Neuronal stem cell (in vitro differentiated cells): ENCODE data around the gene OBP2A.

Experiments
- DNase-seq: peaks from one replicate; pipeline ENCODE4 v3.0.0-alpha.2; 2013; ENCODE audit warnings: low spot score
- H2AFZ ChIP-seq: one replicate; pipeline ENCODE4 v1.6.1; 2013; ENCODE audit warnings: mild to moderate bottlenecking, low read length, inconsistent platforms
- H2AK5ac ChIP-seq: 2 replicates; pipeline ENCODE4 v1.6.1; 2013; ENCODE audit warnings: low read depth, mild to moderate bottlenecking, inconsistent platforms, low read length, moderate library complexity, mixed read lengths
- H2BK120ac ChIP-seq: 2 replicates; pipeline ENCODE4 v1.6.1; 2013; ENCODE audit warnings: low read depth, mild to moderate bottlenecking, inconsistent platforms, low read length, moderate library complexity, mixed read lengths
- H2BK12ac ChIP-seq: one replicate; pipeline ENCODE4 v1.6.1; 2013; ENCODE audit warnings: low read length, inconsistent platforms
- H2BK15ac ChIP-seq: 2 replicates; pipeline ENCODE4 v1.6.1; 2013; ENCODE audit warnings: mild to moderate bottlenecking, low read length, inconsistent platforms, mixed read lengths
- H2BK5ac ChIP-seq: one replicate; pipeline ENCODE4 v1.6.1; 2013; ENCODE audit warnings: inconsistent platforms, mild to moderate bottlenecking, low read length, moderate library complexity
- H3K14ac ChIP-seq: one replicate; pipeline ENCODE4 v1.6.1; 2013; ENCODE audit warnings: low read length, inconsistent platforms
- H3K18ac ChIP-seq: 2 replicates; pipeline ENCODE4 v1.6.1; 2013; ENCODE audit warnings: low read length, inconsistent platforms
- H3K23ac ChIP-seq: 2 replicates; pipeline ENCODE4 v1.6.1; 2013; ENCODE audit warnings: low read depth, mild to moderate bottlenecking, mixed read lengths, low read length, inconsistent platforms; ENCODE audit not compliant: poor library complexity
- H3K27ac ChIP-seq: replicated peaks from 3 replicates; pipeline ENCODE4 v1.5.1; 2013; ENCODE audit warnings: low read length, inconsistent platforms
- H3K27me3 ChIP-seq, 3 experiments: 2 replicates each; pipeline ENCODE4 v1.6.1; 2013; ENCODE audit warnings: low read length in 3 of 3, mild to moderate bottlenecking in 2 of 3, inconsistent platforms in 1 of 3, low read depth in 1 of 3, mixed read lengths in 1 of 3, moderate library complexity in 1 of 3; ENCODE audit not compliant: control insufficient read depth in 3 of 3, insufficient read depth in 3 of 3
- H3K36me3 ChIP-seq, 2 donors: replicated peaks in 1 of 2; 2 replicates each; pipeline ENCODE4 v1.6.1; 2013; ENCODE audit warnings: low read length in 2 of 2; ENCODE audit not compliant: control insufficient read depth in 2 of 2, insufficient read depth in 2 of 2
- H3K4ac ChIP-seq: 2 replicates; pipeline ENCODE4 v1.6.1; 2013; ENCODE audit warnings: inconsistent platforms, mild to moderate bottlenecking, low read length, moderate library complexity
- H3K4me1 ChIP-seq, 2 donors: 1 replicate in 1 of 2; 2 replicates in 1 of 2; pipeline ENCODE4 v1.6.1; 2013; ENCODE audit warnings: low read length in 2 of 2, low read depth in 1 of 2; ENCODE audit not compliant: control insufficient read depth in 2 of 2, insufficient read depth in 1 of 2
- H3K4me2 ChIP-seq: one replicate; pipeline ENCODE4 v1.6.1; 2013; ENCODE audit warnings: mild to moderate bottlenecking, low read length, inconsistent platforms; ENCODE audit not compliant: insufficient read depth, poor library complexity, severe bottlenecking
- H3K4me3 ChIP-seq, 2 donors: 2 replicates each; pipeline ENCODE4 v1.5.1; 2013; ENCODE audit warnings: low read length in 2 of 2, mild to moderate bottlenecking in 2 of 2, inconsistent platforms in 1 of 2, moderate library complexity in 1 of 2
- H3K79me1 ChIP-seq: one replicate; pipeline ENCODE4 v1.6.1; 2013; ENCODE audit warnings: low read depth, mild to moderate bottlenecking, inconsistent platforms, low read length, moderate library complexity
- H3K9ac ChIP-seq: one replicate; pipeline ENCODE4 v1.6.1; 2013; ENCODE audit warnings: mild to moderate bottlenecking, low read depth, low read length, inconsistent platforms; ENCODE audit not compliant: poor library complexity
- H3K9me3 ChIP-seq, 2 donors: replicated peaks in 1 of 2; 2 replicates each; pipeline versions ENCODE3 to v1.6.1; 2013; ENCODE audit warnings: low read length in 2 of 2, mild to moderate bottlenecking in 2 of 2, inconsistent platforms in 1 of 2, low read depth in 1 of 2, mixed read lengths in 1 of 2, moderate library complexity in 1 of 2; ENCODE audit not compliant: control insufficient read depth in 2 of 2, insufficient read depth in 1 of 2
- H4K8ac ChIP-seq: one replicate; pipeline ENCODE4 v1.6.1; 2013; ENCODE audit warnings: low read depth, mild to moderate bottlenecking, inconsistent platforms, low read length, moderate library complexity
- H4K91ac ChIP-seq: one replicate; pipeline ENCODE4 v1.6.1; 2013; ENCODE audit warnings: low read length, low read depth, mild to moderate bottlenecking, inconsistent platforms; ENCODE audit not compliant: poor library complexity
- WGBS, 2 donors: extraction: QIAGEN DNeasy Blood & Tissue Kit; methylation state at CpG; one replicate each; pipeline ENCODE4 v1.1.7; 2013; ENCODE audit warnings: missing lambda C conversion rate in 2 of 2, mixed read lengths in 1 of 2; ENCODE audit not compliant: insufficient read length in 2 of 2, insufficient replicate concordance in 1 of 2; ENCODE audit errors: extremely low coverage in 2 of 2; 5-methylcytosine and 5-hydroxymethylcytosine counted together

The OBP2A gene

DNA sequence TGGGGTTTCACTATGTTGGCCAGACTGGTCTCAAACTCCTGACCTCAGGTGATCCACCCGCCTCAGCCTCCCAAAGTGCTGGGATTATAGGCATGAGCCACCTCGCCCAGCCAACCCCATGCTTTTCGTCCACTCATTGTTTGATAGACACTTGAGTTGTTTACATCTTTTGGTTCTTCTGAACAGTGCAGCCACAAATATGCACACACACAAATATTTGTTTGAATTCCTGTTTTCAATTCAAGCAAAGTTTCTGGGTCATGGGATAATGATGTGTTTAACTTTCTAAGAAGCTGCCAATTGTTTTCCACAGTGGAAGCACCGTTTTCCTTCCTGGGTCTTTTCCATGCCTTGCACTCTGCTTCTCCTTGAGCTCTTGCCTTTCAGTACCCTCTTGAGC lies 8.8 kb downstream of the OBP2A start:
- no CpG with 5 or more reads among the region's 4 CpGs for WGBS, 2 donors
- no peak overlapping the region for H3K23ac ChIP-seq
- no peak overlapping the region for H3K27ac ChIP-seq
- no peak overlapping the region for H3K4ac ChIP-seq
- no peak overlapping the region for H2BK5ac ChIP-seq
- no peaks in the 10 kb centered on the region for H3K9me3 ChIP-seq
- peaks cover 0 to 15% (median 0%) of the 10 kb centered on the region in 3 experiments for H3K27me3 ChIP-seq
- H3K18ac ChIP-seq: no peak overlapping the region
- no peak overlapping the region for H3K4me3 ChIP-seq
- no peak overlapping the region for H2BK15ac ChIP-seq
- H3K14ac ChIP-seq: no peak overlapping the region
- no peak overlapping the region for H2BK12ac ChIP-seq
- no peak for DNase-seq
- no peaks in the 10 kb centered on the region for H3K36me3 ChIP-seq
- no peak overlapping the region for H2AK5ac ChIP-seq
- no peak overlapping the region for H4K91ac ChIP-seq
- H2BK120ac ChIP-seq: no peak overlapping the region
- no peaks in the 10 kb centered on the region for H3K4me1 ChIP-seq
- peaks cover 2% of the 10 kb centered on the region for H3K79me1 ChIP-seq
- H3K4me2 ChIP-seq: no peak overlapping the region
- H4K8ac ChIP-seq: no peak overlapping the region
- H3K9ac ChIP-seq: no peak overlapping the region
- no peak overlapping the region for H2AFZ ChIP-seq

DNA sequence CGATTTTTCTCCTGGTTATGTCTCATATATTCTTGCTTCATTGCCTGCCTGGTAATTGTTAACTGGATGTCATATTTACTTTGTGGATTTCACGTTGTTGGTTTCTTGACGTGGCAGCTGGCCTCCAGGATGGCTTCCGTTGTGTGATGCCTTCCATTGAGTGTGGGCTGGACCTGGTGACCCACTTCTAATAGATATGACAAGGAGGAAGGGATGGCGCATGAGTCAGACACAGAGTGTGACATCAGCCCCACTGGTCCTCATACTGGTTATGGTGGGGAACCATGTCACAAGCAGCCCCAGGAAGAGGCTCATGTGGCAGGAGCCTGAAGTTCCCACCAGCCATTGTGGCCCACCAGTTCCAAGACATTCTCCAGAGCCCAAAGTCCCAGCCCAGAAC lies 9.3 kb downstream of the OBP2A start:
- Histone ChIP-seq H3K9ac (no peak overlapping the region), H2AFZ (no peak overlapping the region), H3K14ac (no peak overlapping the region), H3K4me1 (no peaks in the 10 kb centered on the region), H2AK5ac (no peak overlapping the region), H3K4me2 (no peak overlapping the region), H3K4ac (no peak overlapping the region), H2BK120ac (no peak overlapping the region), H2BK15ac (no peak overlapping the region), H3K79me1 (no peaks in the 10 kb centered on the region), H3K9me3 (no peaks in the 10 kb centered on the region), H3K18ac (no peak overlapping the region), H3K27ac (no peak overlapping the region), H3K23ac (no peak overlapping the region), H3K36me3 (no peaks in the 10 kb centered on the region), H4K8ac (no peak overlapping the region), H2BK12ac (no peak overlapping the region), H3K4me3 (no peak overlapping the region), H2BK5ac (no peak overlapping the region), H4K91ac (no peak overlapping the region), H3K27me3 (peaks cover 0 to 14% (median 0%) of the 10 kb centered on the region in 3 experiments)
- no CpG with 5 or more reads among the region's 5 CpGs for WGBS, 2 donors
- no peak for DNase-seq

DNA sequence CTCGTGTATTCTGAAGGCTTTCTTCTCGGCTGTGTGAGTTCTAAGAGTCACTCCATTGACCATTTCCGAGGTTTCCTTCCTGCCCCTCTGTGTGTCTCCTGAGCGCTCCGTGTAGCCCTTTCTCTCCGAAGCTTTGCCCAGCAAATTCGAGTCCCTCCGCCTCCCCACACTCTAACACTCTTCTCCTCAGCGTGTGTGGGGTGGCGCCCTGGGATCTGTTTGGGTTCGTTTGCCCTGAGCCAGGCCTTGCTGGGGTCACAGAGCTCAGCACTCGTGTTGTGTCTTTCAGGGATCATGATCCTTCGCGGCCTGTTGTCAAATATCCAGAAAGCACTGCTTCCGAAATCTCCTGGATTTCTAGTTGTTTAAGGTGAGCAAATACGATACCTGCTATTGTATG lies 10.0 kb downstream of the OBP2A start:
- no peaks in the 10 kb centered on the region for H3K9me3 ChIP-seq
- no peak overlapping the region for H3K27ac ChIP-seq
- H2BK120ac ChIP-seq: no peak overlapping the region
- no peak overlapping the region for H3K18ac ChIP-seq
- no peak overlapping the region for H3K9ac ChIP-seq
- H2BK15ac ChIP-seq: no peak overlapping the region
- H3K23ac ChIP-seq: no peak overlapping the region
- no peak overlapping the region for H4K8ac ChIP-seq
- H3K4me3 ChIP-seq: no peak overlapping the region
- no peak overlapping the region for H2AK5ac ChIP-seq
- no peaks in the 10 kb centered on the region for H3K4me1 ChIP-seq
- no peak overlapping the region for H2BK5ac ChIP-seq
- no peak overlapping the region for H3K4ac ChIP-seq
- no peak overlapping the region for H2BK12ac ChIP-seq
- no peak overlapping the region for H3K14ac ChIP-seq
- H2AFZ ChIP-seq: no peak overlapping the region
- H3K27me3 ChIP-seq: peaks cover 0 to 7% (median 0%) of the 10 kb centered on the region in 3 experiments
- H3K36me3 ChIP-seq: no peaks in the 10 kb centered on the region
- H3K4me2 ChIP-seq: no peak overlapping the region
- no peak overlapping the region for H4K91ac ChIP-seq
- WGBS, 2 donors: no CpG with 5 or more reads among the region's 16 CpGs
- DNase-seq: no peak
- H3K79me1 ChIP-seq: no peaks in the 10 kb centered on the region

DNA sequence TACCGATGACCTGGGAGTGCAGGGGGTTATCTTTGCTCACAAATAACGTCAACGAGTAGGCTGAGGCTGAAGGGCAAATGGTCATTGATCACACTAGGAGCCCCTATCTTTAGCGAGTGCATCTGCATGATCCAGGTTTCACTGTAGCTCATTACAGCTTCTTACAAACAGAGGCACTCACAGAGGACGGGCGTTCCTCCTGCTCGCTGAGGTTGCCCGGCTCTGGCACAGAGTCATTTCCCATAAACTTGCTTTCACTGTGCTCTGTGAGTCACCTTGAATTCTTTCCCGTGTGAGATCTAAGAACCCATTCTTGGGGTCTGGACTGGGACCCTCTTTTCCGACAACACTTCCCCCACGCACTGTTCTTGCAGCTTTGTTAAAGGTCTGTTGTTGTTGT lies 13.7 kb downstream of the OBP2A start:
- Histone ChIP-seq H3K14ac (no peak overlapping the region), H2BK15ac (no peak overlapping the region), H3K27ac (no peak overlapping the region), H3K4ac (no peak overlapping the region), H2BK5ac (no peak overlapping the region), H2AFZ (no peak overlapping the region), H3K79me1 (no peaks in the 10 kb centered on the region), H3K4me1 (no peaks in the 10 kb centered on the region), H2AK5ac (no peak overlapping the region), H3K36me3 (no peaks in the 10 kb centered on the region), H3K4me2 (no peak overlapping the region), H2BK120ac (no peak overlapping the region), H4K8ac (no peak overlapping the region), H2BK12ac (no peak overlapping the region), H3K4me3 (no peak overlapping the region), H3K9ac (no peak overlapping the region), H4K91ac (no peak overlapping the region), H3K18ac (no peak overlapping the region), H3K9me3 (no peaks in the 10 kb centered on the region), H3K23ac (no peak overlapping the region), H3K27me3 (no peaks in the 10 kb centered on the region)
- no peak for DNase-seq
- WGBS, 2 donors: no CpG with 5 or more reads among the region's 11 CpGs
